GM21381 (cell line): Measurements from ENCODE around the gene CHAF1B.

Experiments used
- ATAC-seq: cut with Tn5 transposase; IDR thresholded peaks from one replicate; pipeline ENCODE4 v1.9.1; 2021; ENCODE audit warnings: mild to moderate bottlenecking, moderate library complexity; ENCODE audit not compliant: unreplicated experiment

The CHAF1B gene

GRCh38 chr21:36461277-36461917 lies 76.2 kb downstream of the CHAF1B start:
- ATAC-seq: no peak

DNA sequence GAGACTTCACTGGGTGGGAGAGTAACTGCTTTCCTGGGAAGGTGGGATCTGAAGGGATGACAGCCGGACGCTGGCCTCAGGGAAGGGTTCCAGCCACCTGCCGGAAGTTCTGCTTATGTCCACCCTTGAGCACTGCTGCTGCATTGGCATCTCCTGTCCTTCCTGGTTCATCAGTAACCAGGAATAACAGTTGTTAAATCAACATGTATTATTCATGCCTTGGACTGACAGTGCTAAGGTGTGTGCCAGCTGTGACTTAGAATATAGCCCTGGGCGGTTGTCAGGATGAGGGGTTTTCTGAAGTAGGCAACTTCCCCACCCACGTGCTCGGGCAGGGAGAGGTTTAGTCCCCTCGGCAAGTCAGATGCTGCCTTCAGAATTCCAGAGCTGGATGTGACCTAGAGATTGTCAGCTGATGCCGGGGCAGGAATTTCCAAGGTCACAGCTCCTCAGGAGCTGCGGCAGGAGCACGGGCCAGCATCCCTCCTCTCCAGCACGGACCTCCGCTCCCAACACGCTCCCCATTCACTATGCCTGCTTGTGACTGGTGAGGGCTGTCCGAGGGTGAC lies 76.8 kb downstream of the CHAF1B start:
- no peak for ATAC-seq

- no peak for ATAC-seq
Measured at GRCh38 chr21:36463204-36463603, 78.0 kb downstream of the CHAF1B start.

GRCh38 chr21:36463991-36464390 lies 78.8 kb downstream of the CHAF1B start:
- no peak for ATAC-seq

GRCh38 chr21:36464590-36464989 lies 79.4 kb downstream of the CHAF1B start:
- no peak for ATAC-seq

DNA sequence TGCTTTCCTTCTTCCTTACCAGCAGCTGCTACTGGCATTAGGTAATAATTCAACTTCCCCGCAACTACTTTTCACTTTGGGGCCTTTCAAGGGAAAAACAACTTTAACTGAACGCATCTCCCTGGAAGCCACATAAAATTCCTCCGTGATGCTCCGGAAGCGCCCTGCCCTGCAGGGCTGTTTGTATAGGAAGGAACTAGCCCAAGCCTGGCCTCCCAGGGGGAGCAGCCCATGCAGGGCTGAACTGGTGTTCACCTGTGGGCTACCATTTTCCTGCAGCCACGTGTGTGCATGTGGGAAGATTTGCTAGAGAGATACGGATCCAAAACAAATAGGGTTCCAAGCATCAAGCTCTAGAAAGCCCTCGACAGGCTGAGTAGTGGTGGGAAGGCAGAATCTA lies 80.3 kb downstream of the CHAF1B start:
- ATAC-seq: no peak

GRCh38 chr21:36466061-36466511 lies 80.9 kb downstream of the CHAF1B start:
- no peak for ATAC-seq
